Mucosa of descending colon (tissue), 3 donors: ENCODE data around the gene PSMA1. TPM values are rescaled to one million over a fixed set of nuclear protein-coding genes. Genes with fewer than 3 reads are reported as not detected.

ENCODE experiments used
- ATAC-seq: fragments of 200-7000 bp; cut with Tn5 transposase; one replicate; pipeline ENCODE4 v1.9.1; 2020; ENCODE audit warnings: mild to moderate bottlenecking, moderate library complexity
- DNase-seq, 3 donors: peaks; one replicate each; pipeline ENCODE4 v3.0.0-alpha.2; 2020
- H3K36me3 ChIP-seq: fragments of 200-600 bp; one replicate; pipeline ENCODE4 v1.8.0; 2021; ENCODE audit warnings: low read depth, mild to moderate bottlenecking
- H3K4me1 ChIP-seq: fragments of 200-600 bp; one replicate; pipeline ENCODE4 v1.8.0; 2021; ENCODE audit warnings: low read depth, mild to moderate bottlenecking
- H3K4me3 ChIP-seq: fragments of 200-600 bp; one replicate; pipeline ENCODE4 v1.8.0; 2021; ENCODE audit warnings: mild to moderate bottlenecking
- H3K9me3 ChIP-seq: fragments of 200-600 bp; one replicate; pipeline ENCODE4 v1.8.0; 2021; ENCODE audit warnings: mild to moderate bottlenecking
- intact Hi-C, 2 donors: fragments of 100-400 bp; cut with DNase I in 1 of 2; cut with micrococcal nuclease in 1 of 2; formaldehyde crosslinking; loops; one replicate each; pipeline versions ENCODE4 v1.11.0 to v1.11.1; 2022; cut with DNase I, micrococcal nuclease
- total RNA-seq, 3 donors: library from RNA; stranded (reverse); fragmentation: NEBNext Ultra II Directional in 2 of 3; extraction: Animal tissue kit (Norgen Biotek cat#: 25700) in 2 of 3; gene quantifications; one replicate each; pipeline versions ENCODE4 v1.2.1 to v1.2.4, GENCODE V29; 2021 to 2023
- TF ChIP-seq, protein P1 (sequence below): fragments of 200-600 bp; IDR thresholded peaks from one replicate; pipeline ENCODE4 v1.8.0; 2022; ENCODE audit warnings: antibody characterized with exemption, mild to moderate bottlenecking
- donor health status: DM: no; HTN: no; CAD: no; lungs with moderate emphysema.
- donor health status: DM: no; HTN: no; CAD: no.
- donor health status: DM: no; HTN: yes; CAD: no.

Gene PSMA1
- total RNA-seq, 3 donors from 2014 or later, result 94.3 to 116 (median 101) TPM

DNA sequence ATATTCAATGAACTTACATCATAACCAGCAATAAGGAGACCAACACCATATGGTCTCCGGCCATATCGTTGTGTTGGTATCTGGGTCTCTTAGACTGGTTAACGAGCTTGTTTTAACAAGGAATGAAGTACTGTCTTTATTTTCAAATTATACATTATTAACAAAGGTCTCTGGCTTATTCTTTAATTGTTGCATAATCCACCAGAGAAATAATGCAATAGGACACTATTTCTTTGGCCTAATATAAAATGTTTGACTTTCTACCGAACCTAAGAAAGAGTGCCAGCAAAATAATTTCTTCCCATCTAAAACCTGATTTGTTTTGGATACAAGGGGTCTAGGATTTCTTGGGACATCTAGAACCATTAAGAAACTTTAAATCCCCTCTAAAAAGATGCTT lies 6.4 kb downstream of the PSMA1 start:
- DNase-seq (no peak), ATAC-seq (no peak)
- H3K9me3 ChIP-seq, result no peaks in the 10 kb centered on the region
- intact Hi-C loops, result no loop called here
- H3K4me1 ChIP-seq, result peaks cover 6% of the 10 kb centered on the region
- H3K4me3 ChIP-seq, result no peak overlapping the region
- peaks cover 7% of the 10 kb centered on the region for H3K36me3 ChIP-seq
- TF ChIP-seq, protein P1, sequence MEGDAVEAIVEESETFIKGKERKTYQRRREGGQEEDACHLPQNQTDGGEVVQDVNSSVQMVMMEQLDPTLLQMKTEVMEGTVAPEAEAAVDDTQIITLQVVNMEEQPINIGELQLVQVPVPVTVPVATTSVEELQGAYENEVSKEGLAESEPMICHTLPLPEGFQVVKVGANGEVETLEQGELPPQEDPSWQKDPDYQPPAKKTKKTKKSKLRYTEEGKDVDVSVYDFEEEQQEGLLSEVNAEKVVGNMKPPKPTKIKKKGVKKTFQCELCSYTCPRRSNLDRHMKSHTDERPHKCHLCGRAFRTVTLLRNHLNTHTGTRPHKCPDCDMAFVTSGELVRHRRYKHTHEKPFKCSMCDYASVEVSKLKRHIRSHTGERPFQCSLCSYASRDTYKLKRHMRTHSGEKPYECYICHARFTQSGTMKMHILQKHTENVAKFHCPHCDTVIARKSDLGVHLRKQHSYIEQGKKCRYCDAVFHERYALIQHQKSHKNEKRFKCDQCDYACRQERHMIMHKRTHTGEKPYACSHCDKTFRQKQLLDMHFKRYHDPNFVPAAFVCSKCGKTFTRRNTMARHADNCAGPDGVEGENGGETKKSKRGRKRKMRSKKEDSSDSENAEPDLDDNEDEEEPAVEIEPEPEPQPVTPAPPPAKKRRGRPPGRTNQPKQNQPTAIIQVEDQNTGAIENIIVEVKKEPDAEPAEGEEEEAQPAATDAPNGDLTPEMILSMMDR, result no peak

DNA sequence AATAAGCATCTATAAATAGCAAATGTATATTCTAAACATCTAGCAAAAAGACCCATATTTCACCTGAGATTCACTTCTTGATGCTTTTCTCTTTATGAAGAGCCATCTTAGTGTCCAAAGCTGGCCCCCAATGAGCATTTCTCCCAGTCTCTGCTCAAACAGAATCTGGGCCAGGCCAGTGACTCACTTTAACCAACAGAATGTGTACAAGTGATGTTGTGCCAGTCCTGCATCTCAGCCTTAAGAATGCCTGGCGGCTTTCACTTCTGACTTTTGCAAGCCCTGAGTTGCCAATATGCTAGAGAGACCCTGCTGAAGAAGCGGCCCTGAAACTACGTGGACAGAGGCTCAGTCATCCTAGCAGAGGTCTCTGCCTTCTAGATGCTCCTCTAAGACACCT lies 13.7 kb downstream of the PSMA1 start:
- Histone ChIP-seq H3K9me3 (no peaks in the 10 kb centered on the region), H3K4me3 (no peak overlapping the region), H3K36me3 (peaks cover 9% of the 10 kb centered on the region), H3K4me1 (no peaks in the 10 kb centered on the region)
- no peak for DNase-seq
- TF ChIP-seq, protein P1, result no peak
- intact Hi-C loops, result no loop called here
- ATAC-seq, result no peak

DNA sequence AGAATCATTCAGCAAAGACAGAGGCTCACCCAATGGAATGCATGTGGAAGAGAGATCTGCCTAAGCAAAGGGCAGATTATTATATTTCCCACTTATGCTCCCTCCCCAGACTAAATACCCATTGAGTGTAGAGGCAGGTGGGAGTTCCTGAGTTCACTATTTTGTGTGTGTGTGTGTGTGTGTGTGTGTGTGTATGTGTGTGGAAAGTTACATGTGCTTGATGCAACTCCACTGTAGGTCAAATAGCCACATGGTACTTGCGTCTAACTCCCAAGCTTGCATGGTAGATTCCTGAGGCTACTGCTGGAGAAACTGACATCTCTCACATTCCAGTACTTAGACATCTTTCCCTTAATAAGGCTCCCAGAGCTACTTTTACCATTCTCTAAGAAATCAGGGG lies 17.2 kb downstream of the PSMA1 start:
- TF ChIP-seq, protein P1, result no peak
- intact Hi-C loops, result no loop called here
- H3K4me3 ChIP-seq, result no peak overlapping the region
- DNase-seq (no peak), ATAC-seq (no peak)
- H3K9me3 ChIP-seq, result no peaks in the 10 kb centered on the region
- no peaks in the 10 kb centered on the region for H3K36me3 ChIP-seq
- peaks cover 3% of the 10 kb centered on the region for H3K4me1 ChIP-seq

DNA sequence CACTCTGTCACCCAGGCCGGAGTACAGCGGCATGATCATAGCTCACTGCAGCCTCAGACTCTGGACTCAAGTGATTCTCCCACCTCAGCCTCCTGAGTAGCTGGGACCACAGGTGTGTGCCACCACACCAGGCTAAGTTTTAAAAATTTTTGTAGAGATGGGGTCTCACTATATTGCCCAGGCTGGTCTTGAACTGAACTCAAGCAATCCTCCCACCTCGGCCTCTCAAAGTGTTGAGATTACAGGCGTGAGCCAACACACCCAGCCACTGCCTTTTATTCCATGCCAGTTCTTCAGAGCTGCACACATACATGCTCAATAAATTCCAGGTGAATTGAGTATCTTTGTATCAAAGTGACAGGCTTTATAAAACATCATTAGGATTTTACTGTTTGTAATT lies 18.1 kb downstream of the PSMA1 start:
- DNase-seq (no peak), ATAC-seq (no peak)
- TF ChIP-seq, protein P1, result no peak
- Histone ChIP-seq H3K9me3 (no peaks in the 10 kb centered on the region), H3K36me3 (no peaks in the 10 kb centered on the region), H3K4me3 (no peak overlapping the region), H3K4me1 (peaks cover 11% of the 10 kb centered on the region)
- intact Hi-C loops, result no loop called here

- peak; percentile 65 to 82 (median 69) for DNase-seq
Measured at GRCh38 chr11:14500181-14500651, 20.0 kb downstream of the PSMA1 start.

More at GRCh38 chr11:14500181-14500651, 20.0 kb downstream of the PSMA1 start:
- Histone ChIP-seq H3K4me1 (peaks cover 14% of the 10 kb centered on the region), H3K4me3 (peak overlapping the region; percentile 69), H3K9me3 (no peaks in the 10 kb centered on the region), H3K36me3 (no peaks in the 10 kb centered on the region)
- intact Hi-C loops, result no loop called here
- ATAC-seq, result peak; percentile 69
- TF ChIP-seq, protein P1, result no peak
